Heart left ventricle (tissue), 16 donors: ENCODE results near the gene BCLAF3. TPM values are rescaled to one million over a fixed set of nuclear protein-coding genes. Genes with fewer than 3 reads are reported as not detected.

Experiments
- ATAC-seq, 4 donors: fragments of 200-7000 bp; cut with Tn5 transposase; one replicate each; pipeline ENCODE4 v1.9.1; 2020 to 2022; ENCODE audit warnings: moderate library complexity in 4 of 4, mild to moderate bottlenecking in 3 of 4, moderate number of reproducible peaks in 1 of 4
- DNase-seq, 5 donors: peaks; one replicate each; pipeline ENCODE4 v3.0.0-alpha.2; 2020
- H3K27ac ChIP-seq, 12 donors: fragments of 200-600 bp; sonication (generic) in 4 of 12; one replicate each; pipeline versions ENCODE4 v1.5.0 to v1.8.0; 2016 to 2022; ENCODE audit warnings: mild to moderate bottlenecking in 2 of 12
- H3K27me3 ChIP-seq, 9 donors: fragments of 200-600 bp; sonication (generic) in 2 of 9; one replicate each; pipeline versions ENCODE4 v1.5.1 to v1.8.0; 2016 to 2022; ENCODE audit warnings: mild to moderate bottlenecking in 3 of 9
- H3K36me3 ChIP-seq, 9 donors: fragments of 200-600 bp; sonication (generic) in 2 of 9; one replicate each; pipeline versions ENCODE4 v1.5.0 to v1.8.0; 2018 to 2022; ENCODE audit warnings: mild to moderate bottlenecking in 2 of 9
- H3K4me1 ChIP-seq, 12 donors: fragments of 200-600 bp; sonication (generic) in 4 of 12; one replicate each; pipeline versions ENCODE4 v1.5.0 to v1.8.0; 2016 to 2022; ENCODE audit warnings: mild to moderate bottlenecking in 3 of 12
- H3K4me3 ChIP-seq, 12 donors: fragments of 200-600 bp; sonication (generic) in 4 of 12; one replicate each; pipeline versions ENCODE4 v1.5.0 to v1.8.0; 2017 to 2022; ENCODE audit warnings: mild to moderate bottlenecking in 9 of 12, moderate library complexity in 4 of 12
- H3K9me3 ChIP-seq, 12 donors: fragments of 200-600 bp; sonication (generic) in 4 of 12; one replicate each; pipeline versions ENCODE4 v1.5.0 to v1.8.0; 2016 to 2022; ENCODE audit warnings: mild to moderate bottlenecking in 1 of 12
- POLR2A ChIP-seq, 2 donors: fragments of 450-650 bp; IDR thresholded peaks; one replicate each; pipeline ENCODE4 v1.6.1; 2017; ENCODE audit warnings: antibody characterized with exemption in 2 of 2, mild to moderate bottlenecking in 2 of 2, moderate library complexity in 2 of 2
- WGBS, 4 donors: extraction: QIAGEN DNeasy Blood & Tissue Kit in 2 of 4; methylation state at CpG; one replicate each; pipeline versions ENCODE4 v1.1.5 to v1.1.7; 2013 to 2018; 5-methylcytosine and 5-hydroxymethylcytosine counted together
- intact Hi-C, 10 donors: fragments of 100-400 bp; cut with DNase I; formaldehyde crosslinking; loops; one replicate each; pipeline versions ENCODE4 v1.11.1 to v1.14.2; 2022
- polyA plus RNA-seq, 2 donors: library from polyadenylated mRNA; stranded (reverse); fragments of 200-250 nt; gene quantifications; one replicate each; pipeline ENCODE4 v1.2.3, GENCODE V29; 2013
- total RNA-seq, 9 donors: library from RNA; depleted of rRNA in 2 of 9; stranded (reverse); fragments of >200 nt in 2 of 9; fragmentation: NEBNext Ultra II Directional in 3 of 9; extraction: Animal tissue kit (Norgen Biotek cat#: 25700) in 3 of 9; gene quantifications; one replicate each; pipeline versions ENCODE4 v1.1.0 to v1.2.4, GENCODE V29; 2016 to 2023
- TF ChIP-seq, protein P1 (sequence below), 12 donors: fragments of 200-600 bp; sonication (generic) in 4 of 12; IDR thresholded peaks; one replicate each; pipeline versions ENCODE4 v1.5.0 to v1.8.0; 2018 to 2022; ENCODE audit warnings: antibody characterized with exemption in 12 of 12, mild to moderate bottlenecking in 5 of 12
- donor health status: ischemic (EF 13 %, LVEDD 7.1; RV severe dilation, severe dysfunction).
- donor health status: healthy with polysubstance abuse.
- donor health status: DM: no; HTN: yes; CAD: no.
- donor health status: DM: no; HTN: no; CAD: no.
- donor health status: ischemic (EF 25% LVEDD 6.9; RV normal size, moderate dysfunction).
- donor health status: ischemic (EF 25% LVEDD 5.7; RV mildly dilated, moderate dysfunction).
- donor health status: healthy.
- donor health status: DM: yes; HTN: yes; CAD: no.
- donor health status: ischemic (EF 35%, LVEDD 5.7; RV mildly dilated, moderate dysfunction).
- donor health status: nonischemic (EF 11% LVEDD 7.7; RV severe dilation, severe dysfunction).
- donor health status: DM: yes; HTN: yes; CAD: no.
- donor health status: PGD.
- donor health status: ischemic (EF 29% LVEDD 5.4; RV normal size, mild dysfunction).
- donor health status: nonischemic (EF 23%, LVEDD 6.1; RV moderate dilation, normal function).

The BCLAF3 gene
- total and polyA plus RNA-seq, 11 donors = 2.0 to 10.6 (median 6.4) TPM

DNA sequence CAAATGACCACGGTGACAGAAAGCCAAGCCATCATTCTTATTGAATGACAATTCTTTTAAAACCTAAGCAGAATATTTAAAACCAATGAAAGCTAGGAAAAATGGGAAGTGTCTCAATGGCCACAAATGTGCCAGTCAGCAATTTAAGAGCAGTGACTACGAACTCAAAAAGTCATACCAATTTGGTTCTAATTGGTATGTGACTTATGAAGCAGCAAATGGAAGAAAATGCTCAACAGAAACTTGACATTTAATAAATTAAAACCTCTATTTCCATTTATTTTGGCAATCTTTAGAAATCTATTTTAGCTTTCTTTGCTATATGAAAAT is 25.7 kb upstream of the BCLAF3 start:
- no peak for TF ChIP-seq POLR2A (IDR thresholded peaks at IDR 0.05)
- TF ChIP-seq, protein P1, sequence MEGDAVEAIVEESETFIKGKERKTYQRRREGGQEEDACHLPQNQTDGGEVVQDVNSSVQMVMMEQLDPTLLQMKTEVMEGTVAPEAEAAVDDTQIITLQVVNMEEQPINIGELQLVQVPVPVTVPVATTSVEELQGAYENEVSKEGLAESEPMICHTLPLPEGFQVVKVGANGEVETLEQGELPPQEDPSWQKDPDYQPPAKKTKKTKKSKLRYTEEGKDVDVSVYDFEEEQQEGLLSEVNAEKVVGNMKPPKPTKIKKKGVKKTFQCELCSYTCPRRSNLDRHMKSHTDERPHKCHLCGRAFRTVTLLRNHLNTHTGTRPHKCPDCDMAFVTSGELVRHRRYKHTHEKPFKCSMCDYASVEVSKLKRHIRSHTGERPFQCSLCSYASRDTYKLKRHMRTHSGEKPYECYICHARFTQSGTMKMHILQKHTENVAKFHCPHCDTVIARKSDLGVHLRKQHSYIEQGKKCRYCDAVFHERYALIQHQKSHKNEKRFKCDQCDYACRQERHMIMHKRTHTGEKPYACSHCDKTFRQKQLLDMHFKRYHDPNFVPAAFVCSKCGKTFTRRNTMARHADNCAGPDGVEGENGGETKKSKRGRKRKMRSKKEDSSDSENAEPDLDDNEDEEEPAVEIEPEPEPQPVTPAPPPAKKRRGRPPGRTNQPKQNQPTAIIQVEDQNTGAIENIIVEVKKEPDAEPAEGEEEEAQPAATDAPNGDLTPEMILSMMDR (IDR thresholded peaks at IDR 0.05) = no peak
- Histone ChIP-seq H3K4me3 (no peak overlapping the region), H3K36me3 (no peaks in the 10 kb centered on the region), H3K9me3 (peaks cover 0 to 35% (median 0%) of the 10 kb centered on the region in 12 donors), H3K27ac (no peak overlapping the region), H3K27me3 (peaks cover 0 to 4% (median 0%) of the 10 kb centered on the region in 9 donors), H3K4me1 (no peaks in the 10 kb centered on the region)
- no peak for ATAC-seq
- WGBS, 4 donors = 68 to 82% (median 78%) methylated on average over 2 of the region's 2 CpGs
- intact Hi-C loops = no loop called here
- DNase-seq = no peak

DNA sequence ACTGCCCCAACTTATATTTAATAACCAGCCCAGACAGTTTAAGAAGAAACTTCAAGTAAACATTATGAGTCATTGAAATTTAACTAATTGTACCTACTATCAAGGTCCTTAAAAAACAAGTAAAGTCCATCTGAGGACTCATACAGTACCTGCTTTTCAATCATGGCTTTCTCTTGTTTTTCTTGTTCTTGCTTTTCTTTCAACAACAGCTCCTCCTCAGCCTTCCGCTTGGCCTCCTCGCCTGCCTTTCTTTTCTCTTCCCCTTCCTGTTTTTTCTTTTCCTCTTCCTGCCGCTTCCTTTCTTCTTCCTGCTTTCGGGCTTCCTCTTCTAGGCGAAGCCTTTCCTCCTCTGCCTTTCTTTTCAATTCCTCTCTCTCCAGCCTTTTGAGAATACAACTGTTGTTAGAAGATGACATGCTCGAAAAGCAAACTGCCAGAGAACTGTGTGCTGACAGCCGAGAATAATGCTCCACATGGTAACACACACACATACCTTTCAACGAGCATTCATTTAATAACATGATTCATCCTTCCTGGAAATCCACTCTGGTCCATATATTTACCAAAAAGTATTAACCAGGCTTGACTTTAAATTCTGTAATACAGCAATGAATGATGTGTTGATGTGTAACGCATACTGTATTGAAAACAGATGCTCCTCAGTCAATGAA is 25.2 kb upstream of the BCLAF3 start:
- no peak for TF ChIP-seq POLR2A (IDR thresholded peaks at IDR 0.05)
- TF ChIP-seq, protein P1 (IDR thresholded peaks at IDR 0.05) = no peak
- Histone ChIP-seq H3K27ac (no peak overlapping the region), H3K36me3 (no peaks in the 10 kb centered on the region), H3K9me3 (peaks cover 0 to 35% (median 0%) of the 10 kb centered on the region in 12 donors), H3K27me3 (peaks cover 0 to 4% (median 0%) of the 10 kb centered on the region in 9 donors), H3K4me1 (no peaks in the 10 kb centered on the region), H3K4me3 (no peak overlapping the region)
- ATAC-seq (no peak), DNase-seq (no peak)
- WGBS, 4 donors = 60 to 76% (median 71%) methylated on average over 9 of the region's 9 CpGs
- intact Hi-C loops = no loop called here

DNA sequence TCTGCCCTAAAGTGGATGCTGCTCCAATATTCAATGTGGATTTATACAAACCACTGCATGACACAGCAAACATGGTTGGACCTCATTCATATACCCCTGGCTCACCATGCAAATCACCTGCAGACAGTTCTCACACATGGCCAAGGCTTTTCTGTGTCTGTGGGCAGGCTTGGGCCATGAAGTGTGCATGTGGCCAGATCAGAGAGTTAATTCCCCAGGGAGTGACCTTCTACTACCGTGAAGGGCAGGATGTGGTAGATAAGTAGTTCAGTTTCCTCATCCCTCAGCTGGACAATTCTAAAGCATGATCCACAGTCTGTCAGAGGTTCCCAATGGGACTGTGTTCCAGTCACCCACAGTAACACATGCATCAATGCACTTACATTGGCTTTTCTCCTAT is 24.6 kb upstream of the BCLAF3 start:
- Histone ChIP-seq H3K4me3 (no peak overlapping the region), H3K9me3 (peaks cover 0 to 35% (median 0%) of the 10 kb centered on the region in 12 donors), H3K27ac (no peak overlapping the region), H3K36me3 (no peaks in the 10 kb centered on the region), H3K27me3 (peaks cover 0 to 4% (median 0%) of the 10 kb centered on the region in 9 donors), H3K4me1 (no peaks in the 10 kb centered on the region)
- intact Hi-C loops = no loop called here
- no peak for DNase-seq
- TF ChIP-seq, protein P1 (IDR thresholded peaks at IDR 0.05) = no peak
- TF ChIP-seq POLR2A (IDR thresholded peaks at IDR 0.05) = no peak
- 38 to 62% (median 51%) methylated on average over 1 of the region's 1 CpG for WGBS, 4 donors
- no peak for ATAC-seq

DNA sequence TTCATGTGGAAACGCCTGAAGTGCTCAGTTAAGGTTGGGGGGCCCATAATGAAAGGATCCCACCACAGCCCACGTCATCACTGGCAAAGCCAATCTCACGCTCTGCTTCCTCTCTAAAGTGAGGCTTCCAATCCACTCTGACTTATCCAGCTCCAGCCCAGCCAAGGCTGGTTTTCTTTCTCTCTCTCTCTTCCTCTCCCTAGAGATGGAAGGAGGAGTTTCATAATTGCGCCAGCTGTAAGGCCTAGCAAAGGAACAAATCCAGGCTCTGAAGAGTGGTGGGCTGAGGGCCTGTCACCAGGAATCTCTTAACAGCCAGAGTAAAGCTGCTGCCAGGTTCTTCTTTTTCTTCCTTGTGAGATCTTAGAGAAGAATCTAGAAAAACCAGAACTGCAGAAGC is 20.7 kb upstream of the BCLAF3 start:
- DNase-seq (no peak), ATAC-seq (peak in 1 of 4 donors; percentile 38)
- Histone ChIP-seq H3K4me3 (no peak overlapping the region), H3K36me3 (no peaks in the 10 kb centered on the region), H3K27ac (no peak overlapping the region), H3K4me1 (no peaks in the 10 kb centered on the region), H3K9me3 (peaks cover 0 to 33% (median 0%) of the 10 kb centered on the region in 12 donors), H3K27me3 (no peaks in the 10 kb centered on the region)
- intact Hi-C loops = no loop called here
- WGBS, 4 donors = 71 to 77% (median 73%) methylated on average over 4 of the region's 4 CpGs
- TF ChIP-seq, protein P1 (IDR thresholded peaks at IDR 0.05) = no peak
